Stomach (tissue), 19 donors: ENCODE measurements around the gene DMXL2. TPM values are rescaled to one million over a fixed set of nuclear protein-coding genes. Genes with fewer than 3 reads are reported as not detected.

Experiments used
- DNase-seq, 2 donors: peaks; one replicate each; pipeline versions ENCODE4 v3.0.0 to v3.0.0-alpha.2; 2013 to 2019
- H3K27ac ChIP-seq, 5 donors: fragments of 200-600 bp in 4 of 5; sonication (generic) in 4 of 5; one replicate each; pipeline ENCODE4 v1.5.1; 2013 to 2019; ENCODE audit warnings: mild to moderate bottlenecking in 1 of 5, moderate library complexity in 1 of 5
- H3K27me3 ChIP-seq, 3 donors: fragments of 200-600 bp; sonication (generic); one replicate each; pipeline ENCODE4 v1.5.1; 2017 to 2019; ENCODE audit warnings: mixed run types in 1 of 3
- H3K36me3 ChIP-seq, 4 donors: fragments of 200-600 bp; sonication (generic); 1 replicate in 3 of 4; 2 replicates in 1 of 4; pipeline ENCODE4 v1.5.1; 2016 to 2019
- H3K4me1 ChIP-seq, 4 donors: fragments of 200-600 bp; sonication (generic); one replicate each; pipeline ENCODE4 v1.5.1; 2016 to 2019
- H3K4me3 ChIP-seq, 4 donors: fragments of 200-600 bp; sonication (generic) in 3 of 4; one replicate each; pipeline ENCODE4 v1.5.1; 2016 to 2019; ENCODE audit warnings: mild to moderate bottlenecking in 1 of 4
- H3K9me3 ChIP-seq, 4 donors: fragments of 200-600 bp; sonication (generic); one replicate each; pipeline ENCODE4 v1.5.1; 2016 to 2019
- CTCF ChIP-seq, 7 experiments: fragments of 450-650 bp in 4 of 7; fragments of 200-600 bp in 3 of 7; sonication (generic) in 3 of 7; IDR thresholded peaks; one replicate each; pipeline ENCODE4 v1.5.1; 2016 to 2019; ENCODE audit warnings: antibody characterized with exemption in 7 of 7, control low read depth in 2 of 7, mild to moderate bottlenecking in 1 of 7
- EP300 ChIP-seq: sonication (generic); formaldehyde crosslinking; IDR thresholded peaks from one replicate; pipeline ENCODE4 v1.6.1; 2017; ENCODE audit warnings: antibody characterized with exemption
- POLR2A ChIP-seq, 4 donors: fragments of 450-650 bp; IDR thresholded peaks; one replicate each; pipeline ENCODE4 v1.6.1; 2016; ENCODE audit warnings: antibody characterized with exemption in 4 of 4, control low read depth in 2 of 4, mild to moderate bottlenecking in 1 of 4, moderate library complexity in 1 of 4
- POLR2AphosphoS5 ChIP-seq, 3 donors: sonication (generic); formaldehyde crosslinking; IDR thresholded peaks; one replicate each; pipeline ENCODE4 v1.6.1; 2016; ENCODE audit warnings: antibody characterized with exemption in 3 of 3
- WGBS, 5 donors: extraction: QIAGEN DNeasy Blood & Tissue Kit in 3 of 5; methylation state at CpG; one replicate each; pipeline versions ENCODE4 v1.1.5 to v1.1.7; 2013 to 2018; 5-methylcytosine and 5-hydroxymethylcytosine counted together
- intact Hi-C: fragments of 100-400 bp; cut with DNase I; formaldehyde crosslinking; loops from one replicate; pipeline ENCODE4 v1.15.1; 2023; ENCODE audit warnings: low total_unique reads
- long read RNA-seq, 10 donors: transcript quantifications; one replicate each; lab custom pipeline, GENCODE V29; 2026
- polyA plus RNA-seq, 3 donors: library from polyadenylated mRNA; stranded (reverse); fragments of 200-250 nt; gene quantifications; one replicate each; pipeline ENCODE4 v1.2.3, GENCODE V29; 2013
- total RNA-seq, 5 donors: library from RNA; depleted of rRNA; stranded (reverse); fragments of >200 nt; gene quantifications; one replicate each; pipeline versions ENCODE4 v1.1.0 to v1.2.3, GENCODE V29; 2014 to 2016
- donor health status: healthy with polysubstance abuse.
- donor health status: Bipolar disorder and iron deficiency.
- donor health status: healthy.

The DMXL2 gene
- total RNA-seq = 10 to 100 TPM; 21.0 to 78.4 (median 42.5) TPM
- 10 to 100 TPM in 1 of 3 donors, 1 to 10 TPM in 2; 4.9 to 14.6 (median 6.0) TPM for polyA plus RNA-seq
- long read RNA-seq, donor 1, partial matches to known transcripts = 0 of 1 reads
- long read RNA-seq, donor 1, other reads (novel, unspliced or antisense) = 0 of 1 reads
- long read RNA-seq, donor 2 = 0 reads
- long read RNA-seq, donor 3 = 0 reads
- long read RNA-seq, donor 4 = 0 reads
- long read RNA-seq, donor 5 = 0 reads
- long read RNA-seq, donor 6 = 0 reads
- long read RNA-seq, donor 7 = 0 reads
- long read RNA-seq, donor 8, full-length matches to known transcripts = 1 of 1 reads
- long read RNA-seq, donor 8, partial matches to known transcripts = 0 of 1 reads
- long read RNA-seq, donor 8, other reads (novel, unspliced or antisense) = 0 of 1 reads
- long read RNA-seq, donor 9 = 0 reads
- long read RNA-seq, donor 10, partial matches to known transcripts = 0 of 3 reads
- long read RNA-seq, donor 10, other reads (novel, unspliced or antisense) = 0 of 3 reads

GRCh38 chr15:51622604-51623370 lies at the start of gene DMXL2:
DMXL2 (minus strand) TSS chr15:51622771; CDS start chr15:51622545, 226 bp downstream.
- H3K4me3 ChIP-seq = peak within 1 kb of the TSS; percentile 65 to 95 (median 83)
- no peaks in the 10 kb centered on the region for H3K9me3 ChIP-seq
- DNase-seq = peak; percentile 83 to 96
- 0 to 1% (median 0%) methylated on average over 40 to 83 of the region's 83 CpGs for WGBS, 5 donors
- no peak for TF ChIP-seq CTCF (IDR thresholded peaks at IDR 0.05)
- TF ChIP-seq POLR2A (IDR thresholded peaks at IDR 0.05) = no peak
- peak; percentile 9 to 78 (median 29) for TF ChIP-seq POLR2AphosphoS5 (IDR thresholded peaks at IDR 0.05)
- no peaks in the 10 kb centered on the region for H3K27me3 ChIP-seq
- H3K27ac ChIP-seq = peak within 1 kb of the TSS; percentile 72 to 92 (median 86)
- peaks cover 19 to 43% (median 29%) of the 10 kb centered on the region in 4 donors for H3K4me1 ChIP-seq
- no peaks in the 10 kb centered on the region for H3K36me3 ChIP-seq
- intact Hi-C loops = no loop called here

GRCh38 chr15:51672155-51672687 lies 49.6 kb upstream of the DMXL2 start:
- intact Hi-C loops = no loop called here
- Histone ChIP-seq H3K27me3 (no peaks in the 10 kb centered on the region), H3K9me3 (no peaks in the 10 kb centered on the region), H3K4me3 (no peak overlapping the region), H3K36me3 (no peaks in the 10 kb centered on the region), H3K4me1 (no peaks in the 10 kb centered on the region), H3K27ac (no peak overlapping the region)
- TF ChIP-seq POLR2A (IDR thresholded peaks at IDR 0.05) (no peak), EP300 (no peak), POLR2AphosphoS5 (IDR thresholded peaks at IDR 0.05) (no peak), CTCF (IDR thresholded peaks at IDR 0.05) (no peak)
- WGBS, 5 donors = 17 to 29% (median 20%) methylated on average over 9 of the region's 9 CpGs
- DNase-seq = no peak

GRCh38 chr15:51669381-51669780 lies 46.8 kb upstream of the DMXL2 start:
- intact Hi-C loops = no loop called here
- no peak for TF ChIP-seq CTCF (IDR thresholded peaks at IDR 0.05)
- TF ChIP-seq POLR2AphosphoS5 (IDR thresholded peaks at IDR 0.05) = no peak
- no peak for TF ChIP-seq POLR2A (IDR thresholded peaks at IDR 0.05)
- TF ChIP-seq EP300 = no peak
- Histone ChIP-seq H3K27me3 (no peaks in the 10 kb centered on the region), H3K4me3 (no peak overlapping the region), H3K27ac (no peak overlapping the region), H3K9me3 (no peaks in the 10 kb centered on the region), H3K36me3 (no peaks in the 10 kb centered on the region), H3K4me1 (no peaks in the 10 kb centered on the region)
- DNase-seq = no peak
- WGBS, 5 donors = 43 to 60% (median 50%) methylated on average over 2 of the region's 2 CpGs

- 71 to 81% (median 74%) methylated on average over 5 of the region's 5 CpGs for WGBS, 5 donors
- intact Hi-C loops = no loop called here
- TF ChIP-seq EP300 = no peak
- TF ChIP-seq POLR2A (IDR thresholded peaks at IDR 0.05) = no peak
- no peak for TF ChIP-seq POLR2AphosphoS5 (IDR thresholded peaks at IDR 0.05)
- no peak for TF ChIP-seq CTCF (IDR thresholded peaks at IDR 0.05)
- Histone ChIP-seq H3K4me3 (no peak overlapping the region), H3K27me3 (no peaks in the 10 kb centered on the region), H3K4me1 (no peaks in the 10 kb centered on the region), H3K36me3 (no peaks in the 10 kb centered on the region), H3K27ac (no peak overlapping the region), H3K9me3 (no peaks in the 10 kb centered on the region)
- no peak for DNase-seq
Measured at GRCh38 chr15:51668446-51668845, 45.9 kb upstream of the DMXL2 start.
